ENCODE measurements around the gene ATG4D.

ATG4D gene

DNA sequence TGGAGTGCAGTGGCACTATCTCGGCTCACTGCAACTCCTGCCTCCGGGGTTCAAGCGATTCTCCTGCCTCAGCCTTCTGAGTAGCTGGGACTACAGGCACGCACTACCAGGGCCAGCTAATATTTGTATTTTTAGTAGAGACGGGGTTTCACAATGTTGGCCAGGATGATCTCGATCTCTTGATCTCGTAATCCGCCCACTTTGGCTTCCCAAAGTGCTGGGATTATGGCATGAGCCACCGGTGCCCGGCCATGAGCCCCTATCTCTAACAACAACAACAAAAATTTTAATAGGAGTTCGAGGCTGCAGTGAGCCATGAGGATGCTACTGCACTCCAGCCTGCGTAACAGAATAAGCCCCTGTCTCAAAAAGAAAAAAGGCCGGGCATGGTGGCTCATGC is 38.4 kb downstream of the ATG4D start:
- no peak for DNase-seq

DNA sequence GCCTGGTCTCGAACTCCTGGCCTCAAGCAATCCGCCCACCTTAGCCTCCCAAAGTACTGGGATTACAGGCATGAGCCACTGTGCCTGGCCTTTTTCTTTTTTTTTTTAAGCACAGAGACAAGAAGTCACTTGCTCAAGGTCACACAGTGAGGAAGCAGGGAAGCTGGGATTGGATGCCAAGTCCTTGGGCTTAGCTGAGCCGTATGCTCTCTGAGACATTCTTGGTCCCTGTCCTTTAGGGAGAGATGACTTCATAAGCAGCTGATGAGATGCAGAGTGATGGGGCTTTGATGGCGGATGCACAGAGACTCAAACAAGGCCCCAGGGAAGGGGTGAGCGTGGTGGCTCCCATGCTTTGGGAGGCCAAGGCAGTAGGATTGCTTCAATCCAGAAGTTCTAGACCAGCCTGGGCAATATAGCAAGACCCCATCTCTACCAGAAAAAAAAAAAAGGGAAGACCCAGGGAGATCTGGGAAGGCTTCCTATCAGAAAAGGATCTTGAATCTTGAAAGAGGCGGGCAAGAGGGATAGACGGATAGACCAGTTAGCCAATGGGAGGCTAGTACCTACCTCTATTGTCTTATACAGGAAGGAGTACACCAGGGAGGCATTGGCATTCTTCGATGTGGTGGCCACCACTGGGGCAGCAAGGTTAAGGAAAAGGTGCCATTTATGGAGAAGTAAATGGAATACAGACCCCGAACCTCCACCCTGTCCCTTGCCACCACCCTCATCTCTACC is 39.5 kb downstream of the ATG4D start:
- no peak for DNase-seq

- DNase-seq: no peak
Observed at GRCh38 chr19:10586396-10586795, 42.7 kb downstream of the ATG4D start.

DNA sequence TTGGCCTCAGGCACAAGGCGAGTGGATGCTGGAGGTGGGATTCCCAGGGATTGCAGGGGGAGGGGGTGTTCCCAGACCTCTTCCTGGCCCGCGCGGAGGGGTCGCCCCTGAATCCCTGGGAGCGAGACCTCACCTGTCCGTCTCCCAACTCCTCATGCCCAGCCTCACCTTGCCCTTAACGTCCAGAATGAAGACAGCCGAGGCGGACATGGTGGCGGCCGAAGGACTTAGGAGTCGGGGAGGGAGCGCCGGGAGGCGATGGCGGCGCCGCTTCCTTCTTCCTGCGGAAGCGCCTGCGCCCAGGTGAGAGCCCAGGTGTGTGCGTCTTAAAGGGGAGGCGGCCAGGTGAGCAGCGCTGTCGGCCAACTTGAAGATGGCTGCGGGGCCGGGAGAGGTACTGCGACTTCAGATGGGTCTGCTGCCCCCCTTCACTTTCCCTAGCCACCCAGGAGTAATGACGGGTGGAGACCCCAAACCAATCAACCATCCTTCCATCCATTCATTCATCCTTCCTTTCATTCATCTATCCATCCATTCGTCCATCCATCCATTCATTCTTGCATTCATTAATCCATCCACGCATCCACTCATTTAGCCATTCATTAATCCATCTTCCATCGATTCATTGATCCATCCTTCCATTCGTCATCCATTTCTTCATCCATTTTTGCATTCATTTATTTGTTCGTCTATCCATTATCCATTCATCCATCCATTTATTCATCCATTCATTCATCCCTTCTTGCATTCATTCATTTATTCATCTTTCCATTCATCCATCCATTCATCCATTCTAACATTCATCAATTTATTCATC is 43.5 kb downstream of the ATG4D start, which contains the start of gene AP1M2:
Gene AP1M2 (minus strand): TSS at position 291 of the 817 bp plus-strand sequence. CDS start 81 bp downstream, at position 210.
- no peak for DNase-seq

DNA sequence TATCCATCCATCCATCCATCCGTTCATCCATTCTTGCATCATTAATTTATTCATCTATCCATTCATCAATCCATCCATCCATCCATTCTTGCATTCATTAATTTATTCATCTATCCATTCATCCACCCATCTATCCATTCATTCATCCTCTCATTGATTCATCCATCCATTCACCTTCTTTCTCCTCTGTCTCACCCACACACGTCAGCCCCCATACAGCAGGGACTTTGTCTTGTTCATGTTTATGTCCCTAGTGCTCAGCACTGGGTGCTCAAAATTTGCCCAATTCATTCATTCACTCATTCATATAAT is 44.1 kb downstream of the ATG4D start:
- no peak for DNase-seq

DNA sequence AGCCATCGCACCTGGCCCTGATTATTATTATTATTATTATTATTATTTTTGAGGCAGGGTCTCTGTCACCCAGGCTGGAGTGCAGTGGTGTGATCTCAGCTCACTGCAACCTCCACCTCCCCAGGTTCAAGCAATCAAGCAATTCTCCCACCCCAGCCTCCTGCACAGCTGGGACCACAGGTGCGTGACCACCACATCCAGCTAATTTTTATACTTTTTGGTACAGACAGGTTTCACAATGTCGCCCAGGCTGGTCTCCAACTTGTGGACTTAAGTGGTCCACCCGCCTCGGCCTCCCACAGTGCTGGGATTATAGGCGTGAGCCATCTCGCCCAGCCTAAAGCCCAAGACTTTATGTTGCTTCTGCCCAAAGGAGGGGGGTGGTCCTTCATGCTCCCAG is 49.4 kb downstream of the ATG4D start:
- DNase-seq: peak; percentile 58

GRCh38 chr19:10593820-10594637 is 50.3 kb downstream of the ATG4D start:
- peak; percentile 94 for DNase-seq

DNA sequence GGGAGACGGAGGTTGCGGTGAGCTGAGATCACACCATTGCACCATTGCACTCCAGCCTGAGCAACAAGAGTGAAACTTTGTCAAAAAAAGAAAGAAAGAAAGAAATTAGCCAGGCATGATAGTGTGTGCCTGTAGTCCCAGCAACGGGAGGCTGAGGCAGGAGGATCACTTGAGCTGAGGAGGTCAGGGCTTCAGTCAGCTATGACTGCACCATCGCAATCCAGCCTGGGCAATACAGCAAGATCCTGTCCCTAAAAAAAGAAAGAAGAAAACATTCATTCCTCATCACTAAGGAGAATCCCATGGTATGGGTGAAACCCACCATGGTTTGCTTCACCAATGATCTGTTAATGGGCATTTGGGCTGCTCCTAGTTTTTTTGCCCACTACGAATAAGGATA is 56.4 kb downstream of the ATG4D start:
- DNase-seq: no peak

DNA sequence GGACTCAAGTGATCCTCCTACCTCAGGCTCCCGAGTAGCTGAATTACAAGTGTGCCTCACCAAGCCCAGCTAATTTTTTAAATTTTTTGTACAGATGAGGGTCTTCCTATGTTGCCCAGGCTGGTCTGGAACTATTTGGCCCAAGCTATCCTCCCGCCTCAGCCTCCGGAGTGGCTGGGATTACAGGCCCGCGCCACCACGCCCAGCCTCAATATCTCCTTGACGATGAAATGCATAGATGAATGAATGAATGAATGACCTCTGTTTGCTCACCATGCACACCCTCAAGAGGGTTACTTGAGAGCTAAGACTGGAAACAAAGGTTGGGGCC is 58.3 kb downstream of the ATG4D start:
- no peak for DNase-seq

- peak; percentile 86 for DNase-seq
Observed at GRCh38 chr19:10602330-10603083, 58.8 kb downstream of the ATG4D start.
